Sigmoid colon (tissue), 4 donors: ENCODE measurements around the gene SMIM32.

Source experiments
- CTCF ChIP-seq, 4 experiments: fragments of 450-650 bp in 3 of 4; fragments of 200-600 bp in 1 of 4; IDR thresholded peaks; one replicate each; pipeline ENCODE4 v1.5.1; 2016 to 2019; ENCODE audit warnings: antibody characterized with exemption in 4 of 4, mild to moderate bottlenecking in 3 of 4, moderate library complexity in 2 of 4
- POLR2A ChIP-seq, 2 donors: fragments of 450-650 bp; IDR thresholded peaks; one replicate each; pipeline ENCODE4 v1.6.1; 2016; ENCODE audit warnings: antibody characterized with exemption in 2 of 2, mild to moderate bottlenecking in 2 of 2, moderate library complexity in 2 of 2
- POLR2AphosphoS5 ChIP-seq, 4 donors: sonication (generic); formaldehyde crosslinking; IDR thresholded peaks; one replicate each; pipeline ENCODE4 v1.6.1; 2017; ENCODE audit warnings: antibody characterized with exemption in 4 of 4

GRCh38 chr5:136210259-136210658, 17.3 kb upstream of the SMIM32 start:
- TF ChIP-seq CTCF (IDR thresholded peaks at IDR 0.05) (no peak), POLR2A (IDR thresholded peaks at IDR 0.05) (no peak), POLR2AphosphoS5 (IDR thresholded peaks at IDR 0.05) (no peak)
